Lower lobe of right lung (tissue), 2 donors: ENCODE measurements around the gene CCDC172. TPM values are rescaled to one million over a fixed set of nuclear protein-coding genes. Genes with fewer than 3 reads are reported as not detected.

Experiments used
- ATAC-seq, 2 donors: fragments of 200-7000 bp; cut with Tn5 transposase; one replicate each; pipeline ENCODE4 v1.9.1; 2020 to 2022; ENCODE audit warnings: mild to moderate bottlenecking in 2 of 2, moderate library complexity in 2 of 2
- DNase-seq: peaks from one replicate; pipeline ENCODE4 v3.0.0-alpha.2; 2020
- H3K27ac ChIP-seq: fragments of 200-600 bp; one replicate; pipeline ENCODE4 v1.8.0; 2022
- H3K27me3 ChIP-seq: fragments of 200-600 bp; one replicate; pipeline ENCODE4 v1.8.0; 2022; ENCODE audit warnings: low read depth
- H3K36me3 ChIP-seq: fragments of 200-600 bp; one replicate; pipeline ENCODE4 v1.8.0; 2022; ENCODE audit warnings: mild to moderate bottlenecking
- H3K4me1 ChIP-seq: fragments of 200-600 bp; one replicate; pipeline ENCODE4 v1.8.0; 2022
- H3K4me3 ChIP-seq: fragments of 200-600 bp; one replicate; pipeline ENCODE4 v1.8.0; 2022; ENCODE audit warnings: mild to moderate bottlenecking
- H3K9me3 ChIP-seq: fragments of 200-600 bp; one replicate; pipeline ENCODE4 v1.8.0; 2022
- intact Hi-C: fragments of 100-400 bp; cut with DNase I; formaldehyde crosslinking; loops from one replicate; pipeline ENCODE4 v1.11.0; 2022
- total RNA-seq: library from RNA; stranded (reverse); fragmentation: NEBNext Ultra II Directional; extraction: Animal tissue kit (Norgen Biotek cat#: 25700); gene quantifications from one replicate; pipeline ENCODE4 v1.2.1, GENCODE V29; 2021
- TF ChIP-seq, protein P1 (sequence below): fragments of 200-600 bp; IDR thresholded peaks from one replicate; pipeline ENCODE4 v1.8.0; 2022; ENCODE audit warnings: antibody characterized with exemption, mild to moderate bottlenecking
- donor health status: DM: no; HTN: yes; CAD: no; lungs with severe emphysema.

CCDC172 gene
- total RNA-seq, 1 donor from 2014 or later, result not detected

GRCh38 chr10:116427671-116428070 is 103.4 kb downstream of the CCDC172 start, which contains the start of gene PNLIPRP3:
TSS of gene PNLIPRP3 (plus strand) at chr10:116427847. CDS start at chr10:116428013, 166 bp downstream.
- no peaks in the 10 kb centered on the region for H3K36me3 ChIP-seq
- intact Hi-C loops, result no loop called here
- H3K27ac ChIP-seq, result no peak within 1 kb of the TSS

DNA sequence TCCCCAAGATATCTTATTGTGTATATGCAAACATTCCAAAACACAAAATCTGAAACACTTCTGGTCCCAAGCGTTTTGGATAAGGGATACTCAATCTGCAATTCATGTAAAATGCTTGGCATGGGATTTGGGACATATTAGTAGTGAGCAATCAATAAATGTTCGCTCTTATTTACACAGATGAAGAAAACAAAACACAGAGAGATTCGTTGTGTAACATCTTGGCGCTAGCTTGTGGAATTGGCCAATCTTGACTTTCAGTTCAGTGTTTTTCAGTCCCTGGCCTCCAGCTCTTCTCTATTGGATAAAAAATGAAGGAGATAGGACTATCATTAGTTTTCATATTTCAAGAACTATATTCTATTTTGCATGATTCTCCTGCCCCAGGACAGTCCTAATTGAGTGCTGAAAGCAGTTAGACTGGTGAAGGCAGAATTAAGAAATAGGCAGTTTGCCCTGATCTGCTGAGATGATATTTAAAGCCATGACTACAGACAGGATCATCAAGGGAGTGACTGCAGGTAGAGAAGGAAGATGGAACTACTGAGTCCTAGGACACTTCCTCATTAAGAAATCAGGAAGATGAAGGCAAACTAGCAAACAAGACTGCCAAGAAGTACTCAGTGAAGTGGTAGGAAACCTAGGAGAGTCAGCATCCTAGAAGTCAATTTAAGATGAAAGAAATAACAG is 105.2 kb downstream of the CCDC172 start:
- no peak for DNase-seq
- intact Hi-C loops, result no loop called here
- H3K27ac ChIP-seq, result no peak overlapping the region
- no peaks in the 10 kb centered on the region for H3K36me3 ChIP-seq
- no peaks in the 10 kb centered on the region for H3K4me1 ChIP-seq
- no peaks in the 10 kb centered on the region for H3K9me3 ChIP-seq
- H3K27me3 ChIP-seq, result no peaks in the 10 kb centered on the region
- TF ChIP-seq, protein P1, sequence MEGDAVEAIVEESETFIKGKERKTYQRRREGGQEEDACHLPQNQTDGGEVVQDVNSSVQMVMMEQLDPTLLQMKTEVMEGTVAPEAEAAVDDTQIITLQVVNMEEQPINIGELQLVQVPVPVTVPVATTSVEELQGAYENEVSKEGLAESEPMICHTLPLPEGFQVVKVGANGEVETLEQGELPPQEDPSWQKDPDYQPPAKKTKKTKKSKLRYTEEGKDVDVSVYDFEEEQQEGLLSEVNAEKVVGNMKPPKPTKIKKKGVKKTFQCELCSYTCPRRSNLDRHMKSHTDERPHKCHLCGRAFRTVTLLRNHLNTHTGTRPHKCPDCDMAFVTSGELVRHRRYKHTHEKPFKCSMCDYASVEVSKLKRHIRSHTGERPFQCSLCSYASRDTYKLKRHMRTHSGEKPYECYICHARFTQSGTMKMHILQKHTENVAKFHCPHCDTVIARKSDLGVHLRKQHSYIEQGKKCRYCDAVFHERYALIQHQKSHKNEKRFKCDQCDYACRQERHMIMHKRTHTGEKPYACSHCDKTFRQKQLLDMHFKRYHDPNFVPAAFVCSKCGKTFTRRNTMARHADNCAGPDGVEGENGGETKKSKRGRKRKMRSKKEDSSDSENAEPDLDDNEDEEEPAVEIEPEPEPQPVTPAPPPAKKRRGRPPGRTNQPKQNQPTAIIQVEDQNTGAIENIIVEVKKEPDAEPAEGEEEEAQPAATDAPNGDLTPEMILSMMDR, result no peak
- ATAC-seq, result no peak
- H3K4me3 ChIP-seq, result no peak overlapping the region

More at GRCh38 chr10:116427671-116428070, 103.4 kb downstream of the CCDC172 start, which contains the start of gene PNLIPRP3:
- ATAC-seq (no peak), DNase-seq (no peak)
- TF ChIP-seq, protein P1, result no peak
- H3K9me3 ChIP-seq, result no peaks in the 10 kb centered on the region
- no peak within 1 kb of the TSS for H3K4me3 ChIP-seq
- no peaks in the 10 kb centered on the region for H3K27me3 ChIP-seq
- no peaks in the 10 kb centered on the region for H3K4me1 ChIP-seq

Other genes with a start within 250 kb of the CCDC172 start
- gene GFRA1, start 51.2 kb upstream of the CCDC172 start, total RNA-seq, result 9.8 TPM
- gene PNLIPRP3, start 103.4 kb downstream of the CCDC172 start, total RNA-seq, result not detected
- gene PNLIP, start 221.5 kb downstream of the CCDC172 start, total RNA-seq, result not detected